HuH-7.5 (cell line): ENCODE results near the gene IMMP1L.

Experiments
- DNase-seq: peaks from one replicate; pipeline ENCODE4 v3.0.0; 2011; ENCODE audit warnings: low spot score

Gene IMMP1L

DNA sequence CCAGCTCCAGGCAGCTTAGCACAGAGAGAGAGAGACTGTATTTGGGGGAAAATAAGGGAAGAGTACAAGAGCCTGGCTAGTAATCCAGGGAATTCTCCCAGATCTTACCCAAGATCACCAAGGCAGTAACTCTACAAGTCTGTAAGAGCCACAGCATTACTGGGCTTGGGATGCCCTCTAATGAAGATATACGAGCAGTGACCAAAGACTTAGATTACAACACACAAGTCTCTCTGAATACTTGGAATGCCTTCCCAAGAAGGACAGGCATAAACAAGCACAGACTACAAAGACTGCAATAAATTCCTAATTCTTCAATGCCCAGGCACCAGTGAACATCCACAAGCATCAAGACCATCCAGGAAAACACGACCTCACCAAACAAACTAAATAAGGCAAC lies 122.0 kb downstream of the IMMP1L start:
- no peak for DNase-seq

DNA sequence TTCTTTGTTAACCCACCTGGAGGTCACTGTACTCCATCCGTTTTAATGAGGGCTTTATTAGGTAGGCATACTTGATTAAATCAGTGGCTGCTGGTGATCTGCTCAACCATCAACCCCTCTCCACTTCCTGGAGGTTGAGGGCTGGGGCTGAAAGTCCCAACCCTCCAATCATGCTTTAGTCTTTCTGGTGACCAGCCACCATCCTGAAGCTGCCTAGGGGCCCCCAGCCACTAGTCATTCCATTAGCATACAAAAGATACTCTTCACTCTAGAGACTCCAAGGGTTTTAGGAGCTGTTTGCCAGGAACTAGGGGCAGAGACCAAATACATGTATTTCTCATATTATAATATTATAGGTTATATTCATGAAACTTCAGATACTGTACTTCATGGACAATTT lies 126.3 kb downstream of the IMMP1L start:
- DNase-seq, result no peak
